ENCODE data around the gene TRMT13. TPM values are rescaled to one million over a fixed set of nuclear protein-coding genes. Genes with fewer than 3 reads are reported as not detected.

Gene TRMT13
- total RNA-seq, 1 experiment from 2014 or later = 19.4 TPM

DNA sequence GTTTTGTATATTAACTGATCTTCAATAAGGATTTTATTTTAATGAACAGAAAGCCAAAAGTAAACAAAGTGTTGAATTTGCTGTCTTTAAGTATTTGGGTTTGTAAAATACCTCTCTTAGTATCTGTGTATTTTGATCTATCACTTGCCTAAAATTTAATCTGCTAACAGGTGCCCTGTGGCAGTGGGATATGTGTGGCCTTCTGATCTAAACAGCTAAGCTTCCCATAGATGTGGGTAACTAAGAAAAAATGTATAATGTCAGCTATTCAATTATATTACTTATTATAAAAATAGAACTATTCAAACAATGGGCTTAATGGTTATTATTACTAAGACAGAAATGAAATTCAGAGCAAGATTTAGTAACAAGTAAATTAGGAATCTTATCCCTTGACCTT is 29.9 kb downstream of the TRMT13 start:
- H3K27ac ChIP-seq (ENCODE audit: insufficient read length, low read depth, low read length) = no peak overlapping the region
- no peak overlapping the region for H2AFZ ChIP-seq (ENCODE audit: low read length)
- Mint-ChIP-seq H3K27ac (no peak overlapping the region), H3K36me3 (ENCODE audit: insufficient read depth in 1 of 3, low read depth in 3 of 3) (no peaks in the 10 kb centered on the region), H3K4me1 (peaks cover 4 to 5% of the 10 kb centered on the region in 2 experiments), H3K27me3 (ENCODE audit: low read depth) (no peaks in the 10 kb centered on the region; the same call in 1 of the 2 replicates), H3K9me3 (no peaks in the 10 kb centered on the region), H3K4me3 (no peak overlapping the region)
- no peak overlapping the region for H2BK12ac ChIP-seq (ENCODE audit: insufficient read length, low read depth, low read length)
- H2AK5ac ChIP-seq (ENCODE audit: insufficient read length, low read length) = no peak overlapping the region
- H2BK120ac ChIP-seq (ENCODE audit: low read depth, low read length, poor library complexity, severe bottlenecking) = no peak overlapping the region
- no peak overlapping the region for H3K56ac ChIP-seq (ENCODE audit: insufficient read length, low read depth, low read length)
- H3K23ac ChIP-seq (ENCODE audit: insufficient read length, low read depth, low read length) = no peak overlapping the region
- H3T11ph ChIP-seq (ENCODE audit: low read length) = no peak overlapping the region
- no peaks in the 10 kb centered on the region for H3K23me2 ChIP-seq (ENCODE audit: insufficient read length, low read depth, low read length, poor library complexity, severe bottlenecking)
- H2BK5ac ChIP-seq (ENCODE audit: insufficient read length, low read length) = no peak overlapping the region
- no peak overlapping the region for H3K14ac ChIP-seq (ENCODE audit: insufficient read depth, low read length)
- H3K4me2 ChIP-seq (ENCODE audit: insufficient read depth, insufficient read length, low read length) = no peak overlapping the region
- H3K4ac ChIP-seq (ENCODE audit: low read depth, low read length) = no peak overlapping the region
- no peaks in the 10 kb centered on the region for H3K79me1 ChIP-seq (ENCODE audit: insufficient read depth, low read depth, low read length, poor library complexity, severe bottlenecking)
- H3K79me2 ChIP-seq (ENCODE audit: insufficient read depth, low read length) = no peaks in the 10 kb centered on the region
- no peaks in the 10 kb centered on the region for H3K27me3 ChIP-seq (ENCODE audit: insufficient read depth, low read length)
- no peaks in the 10 kb centered on the region for H4K20me1 ChIP-seq (ENCODE audit: control insufficient read depth, insufficient read depth, insufficient read length)
- H3K18ac ChIP-seq (ENCODE audit: insufficient read length, low read depth, low read length) = no peak overlapping the region
- H3K4me1 ChIP-seq (ENCODE audit: insufficient read depth, low read length) = no peaks in the 10 kb centered on the region
- H4K5ac ChIP-seq (ENCODE audit: insufficient read length, low read depth, low read length) = no peak overlapping the region
- H3K9me3 ChIP-seq (ENCODE audit: control insufficient read depth, low read depth, low read length) = no peaks in the 10 kb centered on the region
- H3K9ac ChIP-seq (ENCODE audit: extremely low read depth, insufficient read length, low read length) = no peak overlapping the region
- no peak for DNase-seq
- no peak overlapping the region for H4K8ac ChIP-seq (replicated peaks; ENCODE audit: insufficient read length, low read depth, low read length)
- no peak overlapping the region for H2BK15ac ChIP-seq (ENCODE audit: low read depth, low read length)
- no peak overlapping the region for H2BK20ac ChIP-seq (ENCODE audit: low read depth, low read length, poor library complexity, severe bottlenecking)
- no peak overlapping the region for H4K91ac ChIP-seq (ENCODE audit: insufficient read length, low read depth, low read length)
- TF ChIP-seq, protein P1, sequence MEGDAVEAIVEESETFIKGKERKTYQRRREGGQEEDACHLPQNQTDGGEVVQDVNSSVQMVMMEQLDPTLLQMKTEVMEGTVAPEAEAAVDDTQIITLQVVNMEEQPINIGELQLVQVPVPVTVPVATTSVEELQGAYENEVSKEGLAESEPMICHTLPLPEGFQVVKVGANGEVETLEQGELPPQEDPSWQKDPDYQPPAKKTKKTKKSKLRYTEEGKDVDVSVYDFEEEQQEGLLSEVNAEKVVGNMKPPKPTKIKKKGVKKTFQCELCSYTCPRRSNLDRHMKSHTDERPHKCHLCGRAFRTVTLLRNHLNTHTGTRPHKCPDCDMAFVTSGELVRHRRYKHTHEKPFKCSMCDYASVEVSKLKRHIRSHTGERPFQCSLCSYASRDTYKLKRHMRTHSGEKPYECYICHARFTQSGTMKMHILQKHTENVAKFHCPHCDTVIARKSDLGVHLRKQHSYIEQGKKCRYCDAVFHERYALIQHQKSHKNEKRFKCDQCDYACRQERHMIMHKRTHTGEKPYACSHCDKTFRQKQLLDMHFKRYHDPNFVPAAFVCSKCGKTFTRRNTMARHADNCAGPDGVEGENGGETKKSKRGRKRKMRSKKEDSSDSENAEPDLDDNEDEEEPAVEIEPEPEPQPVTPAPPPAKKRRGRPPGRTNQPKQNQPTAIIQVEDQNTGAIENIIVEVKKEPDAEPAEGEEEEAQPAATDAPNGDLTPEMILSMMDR (conservative IDR thresholded peaks at IDR 0.05) = no peak

Data from H9 (cell line).